Measurements from ENCODE around the gene TPCN1. TPM values are rescaled to one million over a fixed set of nuclear protein-coding genes. Genes with fewer than 3 reads are reported as not detected.

Gene TPCN1
- total RNA-seq, 1 experiment from 2014 or later, result 42.7 TPM

DNA sequence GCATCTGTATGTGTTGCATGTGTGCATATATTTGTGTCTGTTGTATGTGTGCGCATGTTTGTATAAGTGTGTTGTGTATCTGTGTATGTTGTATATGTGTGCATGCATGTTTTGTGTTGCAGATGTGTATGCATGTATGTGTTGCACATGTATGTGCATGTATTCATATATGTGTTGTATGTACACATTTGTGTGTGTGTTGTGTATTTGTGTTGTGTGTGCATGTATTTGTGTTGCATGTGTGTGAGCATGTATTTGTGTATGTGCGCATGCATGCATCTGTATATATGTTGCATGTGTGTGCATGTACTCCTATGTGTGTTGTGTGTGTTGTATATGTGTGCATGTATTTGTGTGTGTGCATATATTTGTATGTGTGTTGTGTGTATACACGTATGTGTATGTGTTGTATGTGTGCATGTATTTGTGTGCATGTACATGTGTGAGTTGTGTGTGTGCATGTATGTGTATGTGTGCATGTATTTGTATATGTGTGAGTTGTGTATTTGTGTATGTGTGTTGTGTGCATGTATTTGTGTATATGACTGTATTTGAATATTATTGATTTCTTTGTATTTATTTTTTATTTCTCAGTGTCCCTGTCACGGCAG is 96.9 kb downstream of the TPCN1 start:
- ChIA-PET CTCF (no interaction called here), POLR2A (ENCODE audit: unreplicated experiment) (no interaction called here)
- no peak overlapping the region for H3K4me3 ChIP-seq
- H3K36me3 ChIP-seq (ENCODE audit: low read depth), result peaks cover 9% of the 10 kb centered on the region; the same call in 1 of the 2 replicates
- no TSS peak for BruUV-seq (replicated peaks)
- intact Hi-C loops (cut with micrococcal nuclease; ENCODE audit: unreplicated experiment), result no loop called here
- H4K20me1 ChIP-seq (ENCODE audit: insufficient read depth), result no peaks in the 10 kb centered on the region; the same call in none of the 2 replicates
- H3K4me2 ChIP-seq, result no peak overlapping the region
- H3F3A ChIP-seq (ENCODE audit: insufficient read depth, low read depth), result peaks cover 19% of the 10 kb centered on the region
- no peak for TF ChIP-seq CTCF (conservative IDR thresholded peaks at IDR 0.05)
- TF ChIP-seq EZH2 (IDR thresholded peaks at IDR 0.05; ENCODE audit: low read depth), result no peak
- H3K9me2 ChIP-seq (ENCODE audit: insufficient read depth), result no peaks in the 10 kb centered on the region
- no peak for DNase-seq
- peaks cover 14% of the 10 kb centered on the region for H3K4me1 ChIP-seq (replicated peaks; ENCODE audit: insufficient read depth)
- H3K27ac ChIP-seq, result no peak overlapping the region
- no peaks in the 10 kb centered on the region for H3K79me2 ChIP-seq (ENCODE audit: low read depth)
- H3K27me3 ChIP-seq (ENCODE audit: insufficient read depth, low read depth), result no peaks in the 10 kb centered on the region
- no peaks in the 10 kb centered on the region for H3K9me3 ChIP-seq (ENCODE audit: insufficient read depth, low read depth)
- H2AFZ ChIP-seq, result no peak overlapping the region

DNA sequence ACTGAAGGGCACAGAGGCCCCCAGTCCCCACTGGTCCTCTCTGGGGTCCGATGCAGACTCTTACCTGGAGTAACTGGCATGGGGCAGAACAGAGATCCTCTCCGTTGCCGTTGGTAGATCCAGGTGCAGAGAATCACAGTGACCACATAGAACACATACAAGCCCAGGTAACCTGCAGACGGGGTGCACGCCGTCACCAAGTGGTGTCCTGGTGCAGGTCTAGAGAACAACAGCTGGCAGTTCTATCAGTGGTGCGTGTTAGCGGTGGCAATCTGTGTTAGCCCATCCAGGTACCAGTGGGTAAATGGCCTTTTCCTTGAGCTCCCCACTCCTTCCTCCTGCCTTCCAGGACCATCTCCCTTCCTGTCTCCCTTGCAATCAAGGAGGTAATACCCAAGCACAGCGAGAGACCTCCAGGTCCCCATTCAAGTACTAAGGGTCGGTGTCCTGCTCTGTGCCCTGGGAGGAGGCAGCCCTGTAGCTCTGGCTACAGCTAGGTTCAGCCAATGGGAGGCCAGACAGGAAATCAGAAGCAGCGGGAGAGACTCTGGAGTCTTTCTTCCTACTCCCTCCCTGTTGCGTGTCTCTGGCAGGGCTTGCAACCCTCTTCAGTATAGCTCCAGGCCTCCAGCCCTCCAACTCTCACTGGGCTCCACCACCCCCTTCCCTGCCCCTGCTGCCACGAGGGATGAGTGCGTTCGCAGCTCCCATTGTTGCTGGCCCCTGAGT is 97.8 kb downstream of the TPCN1 start:
- H3K9me3 ChIP-seq (ENCODE audit: insufficient read depth, low read depth), result no peaks in the 10 kb centered on the region
- no peaks in the 10 kb centered on the region for H3K9me2 ChIP-seq (ENCODE audit: insufficient read depth)
- H3K27ac ChIP-seq, result no peak overlapping the region
- H3K4me3 ChIP-seq, result no peak overlapping the region
- no peaks in the 10 kb centered on the region for H3K27me3 ChIP-seq (ENCODE audit: insufficient read depth, low read depth)
- no peak overlapping the region for H3K4me2 ChIP-seq
- H3K36me3 ChIP-seq (ENCODE audit: low read depth), result peaks cover 9% of the 10 kb centered on the region; the same call in 1 of the 2 replicates
- H4K20me1 ChIP-seq (ENCODE audit: insufficient read depth), result no peaks in the 10 kb centered on the region; the same call in none of the 2 replicates
- no TSS peak for BruUV-seq (replicated peaks)
- no peak for DNase-seq
- CTCF ChIA-PET, result no interaction called here
- intact Hi-C loops (cut with micrococcal nuclease; ENCODE audit: unreplicated experiment), result no loop called here
- no peak overlapping the region for H2AFZ ChIP-seq
- H3F3A ChIP-seq (ENCODE audit: insufficient read depth, low read depth), result peaks cover 23% of the 10 kb centered on the region
- no peak for TF ChIP-seq CTCF (conservative IDR thresholded peaks at IDR 0.05)
- no peak for TF ChIP-seq EZH2 (IDR thresholded peaks at IDR 0.05; ENCODE audit: low read depth)
- H3K79me2 ChIP-seq (ENCODE audit: low read depth), result no peaks in the 10 kb centered on the region
- H3K4me1 ChIP-seq (replicated peaks; ENCODE audit: insufficient read depth), result peaks cover 18% of the 10 kb centered on the region
- POLR2A ChIA-PET (ENCODE audit: unreplicated experiment), result no interaction called here

DNA sequence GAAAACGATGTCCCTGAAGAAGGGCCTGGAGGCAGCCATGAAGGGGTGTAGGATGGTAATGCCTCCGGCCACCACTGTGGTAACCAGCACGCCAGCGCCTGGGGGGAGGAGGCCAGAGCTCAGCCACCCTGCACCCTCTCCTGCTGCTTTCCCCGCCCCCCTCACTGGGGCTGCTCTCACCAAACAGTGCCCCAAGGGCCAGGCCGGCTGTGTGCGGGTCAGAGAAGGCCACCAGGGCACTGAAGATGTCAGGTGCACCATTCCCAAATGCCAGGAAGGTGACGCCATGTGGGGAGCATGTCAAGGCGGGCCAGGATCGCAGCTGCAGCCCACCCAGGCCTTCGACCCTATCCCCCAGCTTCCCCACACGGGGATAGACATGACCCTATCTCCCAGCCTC is 99.1 kb downstream of the TPCN1 start:
- Histone ChIP-seq H3K9me3 (ENCODE audit: insufficient read depth, low read depth) (no peaks in the 10 kb centered on the region), H3F3A (ENCODE audit: insufficient read depth, low read depth) (peaks cover 23% of the 10 kb centered on the region), H3K4me1 (replicated peaks; ENCODE audit: insufficient read depth) (peaks cover 18% of the 10 kb centered on the region), H2AFZ (no peak overlapping the region), H3K9me2 (ENCODE audit: insufficient read depth) (no peaks in the 10 kb centered on the region), H3K4me3 (no peak overlapping the region), H3K79me2 (ENCODE audit: low read depth) (no peaks in the 10 kb centered on the region), H3K36me3 (ENCODE audit: low read depth) (peaks cover 9% of the 10 kb centered on the region; the same call in 1 of the 2 replicates), H4K20me1 (ENCODE audit: insufficient read depth) (no peaks in the 10 kb centered on the region; the same call in none of the 2 replicates), H3K27ac (no peak overlapping the region), H3K4me2 (no peak overlapping the region), H3K27me3 (ENCODE audit: insufficient read depth, low read depth) (no peaks in the 10 kb centered on the region)
- intact Hi-C loops (cut with micrococcal nuclease; ENCODE audit: unreplicated experiment), result no loop called here
- no peak for DNase-seq
- BruUV-seq (replicated peaks), result no TSS peak
- ChIA-PET POLR2A (ENCODE audit: unreplicated experiment) (no interaction called here), CTCF (no interaction called here)
- no peak for TF ChIP-seq EZH2 (IDR thresholded peaks at IDR 0.05; ENCODE audit: low read depth)
- TF ChIP-seq CTCF (conservative IDR thresholded peaks at IDR 0.05), result no peak

All from PC-9 (cell line).